H1 (cell line): Measurements from ENCODE around the gene PI4KB. TPM values are rescaled to one million over a fixed set of nuclear protein-coding genes. Genes with fewer than 3 reads are reported as not detected.

Experiments
- CTCF ChIA-PET: fragments of 300-600 bp; sonication (Branson Sonifier 250); formaldehyde crosslinking; loops from one replicate; lab custom pipeline; 2021; ENCODE audit not compliant: partially characterized antibody; lab: Charles Lee
- POLR2A ChIA-PET: fragments of 300-600 bp; sonication (Branson Sonifier 250); formaldehyde crosslinking; loops from one replicate; lab custom pipeline; 2021; ENCODE audit warnings: inconsistent platforms; ENCODE audit not compliant: partially characterized antibody; lab: Charles Lee
- DNase-seq, 2 experiments: peaks; one replicate each; pipeline versions ENCODE4 v3.0.0 to v3.0.0-alpha.2; 2010 to 2022; ENCODE audit warnings: low spot score in 2 of 2, low read depth in 1 of 2, mixed read lengths in 1 of 2
- FAIRE-seq: peaks from 2 replicates; lab custom pipeline; 2011; peaks lifted over from hg19 to GRCh38; lab: Jason Lieb, UNC
- H2AFZ ChIP-seq: 2 replicates; pipeline ENCODE4 v1.8.1; 2012; ENCODE audit warnings: low read length, inconsistent platforms
- H2AK5ac ChIP-seq: 2 replicates; pipeline ENCODE4 v1.6.1; 2013; ENCODE audit warnings: low read depth, low read length
- H2BK120ac ChIP-seq: replicated peaks from 2 replicates; pipeline ENCODE3; 2013; ENCODE audit warnings: low read depth, low read length, inconsistent platforms
- H2BK12ac ChIP-seq: 2 replicates; pipeline ENCODE4 v1.6.1; 2013; ENCODE audit warnings: low read depth, low read length
- H2BK15ac ChIP-seq: 2 replicates; pipeline ENCODE4 v1.6.1; 2013; ENCODE audit warnings: low read length
- H2BK20ac ChIP-seq: 2 replicates; pipeline ENCODE4 v1.6.1; 2013; ENCODE audit warnings: low read length
- H2BK5ac ChIP-seq: 2 replicates; pipeline ENCODE4 v1.6.1; 2013; ENCODE audit warnings: low read depth, low read length
- H3K14ac ChIP-seq: 2 replicates; pipeline ENCODE4 v1.6.1; 2013; ENCODE audit warnings: inconsistent platforms; ENCODE audit not compliant: insufficient read length
- H3K18ac ChIP-seq: 2 replicates; pipeline ENCODE4 v1.6.1; 2013; ENCODE audit warnings: low read length; ENCODE audit errors: extremely low read depth
- H3K23ac ChIP-seq: 2 replicates; pipeline ENCODE4 v1.6.1; 2013; ENCODE audit warnings: inconsistent platforms; ENCODE audit not compliant: insufficient read length
- H3K23me2 ChIP-seq: 2 replicates; pipeline ENCODE4 v1.6.1; 2013; ENCODE audit warnings: low read depth, low read length
- H3K27ac ChIP-seq: 2 replicates; pipeline ENCODE4 v1.6.1; 2011; ENCODE audit warnings: low read depth, low read length, inconsistent platforms
- H3K27me3 ChIP-seq, 4 experiments: replicated peaks in 1 of 4; 1 replicate in 1 of 4; 2 replicates in 3 of 4; pipeline versions ENCODE4 v1.6.1 to v1.8.1; 2011 to 2013; ENCODE audit warnings: low read length in 3 of 4, mild to moderate bottlenecking in 3 of 4, inconsistent platforms in 2 of 4, mixed read lengths in 2 of 4, moderate library complexity in 1 of 4; ENCODE audit not compliant: control insufficient read depth in 3 of 4, insufficient read depth in 3 of 4; ENCODE audit errors: extremely low read depth in 1 of 4
- H3K36me3 ChIP-seq, 4 experiments: 2 replicates each; pipeline versions ENCODE4 v1.6.1 to v1.8.1; 2011 to 2013; ENCODE audit warnings: mild to moderate bottlenecking in 4 of 4, low read length in 3 of 4, moderate library complexity in 2 of 4, control low read depth in 1 of 4, inconsistent platforms in 1 of 4; ENCODE audit not compliant: insufficient read depth in 4 of 4, control insufficient read depth in 2 of 4
- H3K4ac ChIP-seq: replicated peaks from 2 replicates; pipeline ENCODE3; 2013; ENCODE audit warnings: low read length, low read depth, mixed read lengths, inconsistent platforms; ENCODE audit not compliant: insufficient read length
- H3K4me1 ChIP-seq, 4 experiments: replicated peaks in 1 of 4; 1 replicate in 1 of 4; 2 replicates in 3 of 4; pipeline versions ENCODE4 v1.6.1 to v1.8.1; 2011 to 2013; ENCODE audit warnings: low read length in 3 of 4, inconsistent platforms in 2 of 4, mixed read lengths in 1 of 4; ENCODE audit not compliant: insufficient read depth in 4 of 4, control insufficient read depth in 3 of 4
- H3K4me2 ChIP-seq, 2 experiments: 2 replicates each; pipeline versions ENCODE4 v1.6.1 to v1.8.1; 2011 to 2013; ENCODE audit warnings: low read depth in 2 of 2, low read length in 2 of 2, control low read depth in 1 of 2, inconsistent platforms in 1 of 2, mild to moderate bottlenecking in 1 of 2; ENCODE audit not compliant: insufficient read depth in 1 of 2
- H3K4me3 ChIP-seq, 4 experiments: fragments of 200-600, 300-600 bp in 1 of 4; sonication (generic), shearing (Covaris generic), sonication (Bioruptor Twin) in 1 of 4; 2 replicates each; pipeline versions ENCODE4 v1.5.1 to v1.8.1; 2011 to 2016; ENCODE audit warnings: low read length in 4 of 4, low read depth in 3 of 4, control low read depth in 2 of 4, inconsistent platforms in 2 of 4, mild to moderate bottlenecking in 2 of 4, mixed read lengths in 1 of 4, moderate library complexity in 1 of 4; ENCODE audit not compliant: insufficient read depth in 2 of 4; ENCODE audit errors: extremely low read depth in 1 of 4
- H3K56ac ChIP-seq: replicated peaks from 2 replicates; pipeline ENCODE3; 2013; ENCODE audit warnings: low read depth, mild to moderate bottlenecking, mixed read lengths, low read length, inconsistent platforms; ENCODE audit not compliant: insufficient read length
- H3K79me1 ChIP-seq: 2 replicates; pipeline ENCODE4 v1.6.1; 2013; ENCODE audit warnings: low read depth, low read length, control low read depth
- H3K79me2 ChIP-seq, 2 experiments: 2 replicates each; pipeline versions ENCODE4 v1.6.1 to v1.8.1; 2012 to 2013; ENCODE audit warnings: low read length in 2 of 2, mild to moderate bottlenecking in 2 of 2, inconsistent platforms in 1 of 2; ENCODE audit not compliant: insufficient read depth in 2 of 2, control insufficient read depth in 1 of 2
- H3K9ac ChIP-seq, 4 experiments: replicated peaks in 1 of 4; 1 replicate in 1 of 4; 2 replicates in 3 of 4; pipeline versions ENCODE4 v1.6.1 to v1.8.1; 2011 to 2013; ENCODE audit warnings: low read depth in 3 of 4, low read length in 3 of 4, control low read depth in 2 of 4, mild to moderate bottlenecking in 2 of 4, moderate library complexity in 2 of 4, inconsistent platforms in 1 of 4; ENCODE audit errors: extremely low read depth in 1 of 4
- H3K9me3 ChIP-seq, 2 experiments: 2 replicates each; pipeline versions ENCODE4 v1.6.1 to v1.8.1; 2012 to 2013; ENCODE audit warnings: mild to moderate bottlenecking in 2 of 2, moderate library complexity in 2 of 2, control low read depth in 1 of 2, inconsistent platforms in 1 of 2, low read depth in 1 of 2, low read length in 1 of 2, mixed read lengths in 1 of 2; ENCODE audit not compliant: insufficient read depth in 2 of 2
- H4K20me1 ChIP-seq, 2 experiments: replicated peaks in 1 of 2; 2 replicates each; pipeline versions ENCODE3 to v1.8.1; 2011 to 2013; ENCODE audit warnings: inconsistent platforms in 2 of 2, low read length in 2 of 2, mild to moderate bottlenecking in 1 of 2; ENCODE audit not compliant: insufficient read depth in 2 of 2, control insufficient read depth in 1 of 2
- H4K5ac ChIP-seq: 2 replicates; pipeline ENCODE4 v1.6.1; 2013; ENCODE audit warnings: low read length, low read depth, mixed read lengths, inconsistent platforms; ENCODE audit not compliant: insufficient read length
- H4K8ac ChIP-seq: 2 replicates; pipeline ENCODE4 v1.8.0; 2013; ENCODE audit warnings: mild to moderate bottlenecking, moderate library complexity, low read length, inconsistent platforms; ENCODE audit not compliant: insufficient read depth; ENCODE audit errors: extremely low read depth
- H4K91ac ChIP-seq: replicated peaks from 2 replicates; pipeline ENCODE3; 2013; ENCODE audit warnings: low read length, mixed read lengths, inconsistent platforms; ENCODE audit not compliant: insufficient read length
- BCL11A ChIP-seq, 2 experiments: IDR thresholded peaks; one replicate each; pipeline ENCODE4 v1.6.1; 2011; ENCODE audit warnings: low read depth in 2 of 2, low read length in 2 of 2, mild to moderate bottlenecking in 2 of 2
- POLR2A ChIP-seq, 2 experiments: IDR thresholded peaks; 1 replicate in 1 of 2; 2 replicates in 1 of 2; pipeline ENCODE4 v1.6.1; 2011; ENCODE audit warnings: low read depth in 2 of 2, low read length in 2 of 2, mild to moderate bottlenecking in 2 of 2; ENCODE audit errors: control extremely low read depth in 1 of 2
- WGBS, 2 experiments: shearing (Covaris generic) in 1 of 2; methylation state at CpG; one replicate each; pipeline versions ENCODE4 v1.1.6 to v1.1.7; 2013 to 2015; ENCODE audit warnings: low lambda C conversion rate in 2 of 2, mixed read lengths in 2 of 2, inconsistent platforms in 1 of 2, low coverage in 1 of 2, missing lambda C conversion rate in 1 of 2; ENCODE audit not compliant: insufficient replicate concordance in 2 of 2, insufficient coverage in 1 of 2, insufficient read length in 1 of 2; ENCODE audit errors: extremely low coverage in 1 of 2, missing lambda C conversion rate in 1 of 2; 5-methylcytosine and 5-hydroxymethylcytosine counted together
- polyA plus RNA-seq, 7 experiments: library from polyadenylated mRNA; depleted of rRNA in 3 of 7; stranded (reverse) in 5 of 7; unstranded in 2 of 7; fragments of >200 nt in 5 of 7; fragments of 200-250 nt in 2 of 7; gene quantifications; 1 replicate in 5 of 7; 2 replicates in 1 of 7; 4 replicates in 1 of 7; pipeline versions ENCODE4 v1.2.1 to v1.2.3, GENCODE V29; 2011 to 2013; ENCODE audit warnings: missing spikeins in 2 of 7, mixed read lengths in 2 of 7
- total RNA-seq: library from RNA; stranded (reverse); fragmentation: NEBNext Ultra II Directional; extraction: Animal tissue kit (Norgen Biotek cat#: 25700); gene quantifications from 2 replicates; pipeline ENCODE4 v1.2.1, GENCODE V29; 2021

PI4KB gene
- total and polyA plus RNA-seq, 2 of the 8 experiments (the other 6 are each of a cell fraction or from before 2014, with no cell fraction given): 30.1 to 37.1 TPM

DNA sequence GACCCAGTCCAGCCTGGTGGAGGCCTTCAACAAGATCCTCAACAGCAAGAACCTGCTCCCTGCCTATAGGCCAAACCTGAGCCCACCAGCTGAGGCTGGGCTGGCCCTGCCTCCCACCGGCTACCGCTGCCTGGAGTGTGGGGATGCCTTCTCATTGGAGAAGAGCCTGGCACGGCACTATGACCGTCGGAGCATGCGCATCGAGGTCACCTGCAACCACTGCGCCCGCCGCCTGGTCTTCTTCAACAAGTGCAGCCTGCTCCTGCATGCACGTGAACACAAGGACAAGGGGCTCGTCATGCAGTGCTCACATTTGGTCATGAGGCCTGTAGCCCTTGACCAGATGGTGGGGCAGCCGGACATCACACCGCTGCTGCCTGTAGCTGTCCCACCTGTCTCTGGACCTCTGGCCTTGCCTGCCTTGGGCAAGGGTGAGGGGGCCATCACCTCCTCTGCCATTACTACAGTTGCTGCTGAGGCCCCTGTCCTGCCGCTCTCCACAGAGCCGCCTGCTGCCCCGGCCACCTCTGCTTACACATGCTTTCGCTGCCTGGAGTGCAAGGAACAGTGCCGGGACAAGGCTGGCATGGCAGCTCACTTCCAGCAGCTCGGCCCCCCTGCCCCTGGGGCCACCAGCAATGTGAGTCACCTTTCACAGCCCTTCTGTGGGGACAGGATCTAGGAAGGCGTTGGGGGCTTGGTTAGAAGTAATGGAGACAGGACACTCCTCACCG, 39.3 kb downstream of the PI4KB start:
- no peak overlapping the region; the same call in 1 of the 2 replicates for H2BK5ac ChIP-seq
- H2BK12ac ChIP-seq: no peak overlapping the region
- H4K20me1 ChIP-seq: peaks cover 7 to 32% of the 10 kb centered on the region in 2 experiments
- DNase-seq (no peak), FAIRE-seq (no peak)
- H2BK15ac ChIP-seq: no peak overlapping the region
- no peak overlapping the region for H3K27ac ChIP-seq
- no peak overlapping the region for H3K18ac ChIP-seq
- H4K8ac ChIP-seq: no peak overlapping the region
- POLR2A ChIA-PET: interaction anchor here (1.0 to 11.6 kb wide), 8 partner anchors 7 to 51 kb away, joined by 3 to 213 read pairs (median 4); no protein-coding TSS in a partner anchor
- H3K36me3 ChIP-seq: peaks cover 26 to 76% (median 44%) of the 10 kb centered on the region in 4 experiments
- no peak overlapping the region for H4K91ac ChIP-seq
- no peak overlapping the region for H3K4me3 ChIP-seq
- no peak overlapping the region for H3K23ac ChIP-seq
- TF ChIP-seq POLR2A (IDR thresholded peaks at IDR 0.05; ENCODE audit: control extremely low read depth in 1 of 2, low read depth in 2 of 2, low read length in 2 of 2) (peak in 1 of 2 experiments; percentile 22; a peak in 2 of 3 replicates), BCL11A (IDR thresholded peaks at IDR 0.05; ENCODE audit: low read depth in 2 of 2, low read length in 2 of 2) (no peak)
- H2BK120ac ChIP-seq: no peak overlapping the region
- peaks cover 17% of the 10 kb centered on the region; the same call in 1 of the 2 replicates for H3K79me1 ChIP-seq
- no peak overlapping the region for H4K5ac ChIP-seq
- H3K4ac ChIP-seq: no peak overlapping the region
- H3K56ac ChIP-seq: no peak overlapping the region
- CTCF ChIA-PET: no interaction called here
- H3K4me1 ChIP-seq: peaks cover 5 to 12% (median 8%) of the 10 kb centered on the region in 4 experiments; a peak in 6 of 7 replicates
- peaks cover 0 to 32% of the 10 kb centered on the region in 2 experiments; a peak in 2 of 4 replicates for H3K79me2 ChIP-seq
- no peak overlapping the region for H2AFZ ChIP-seq
- no peaks in the 10 kb centered on the region for H3K27me3 ChIP-seq
- no peak overlapping the region for H2BK20ac ChIP-seq
- H3K9me3 ChIP-seq: no peaks in the 10 kb centered on the region
- H3K23me2 ChIP-seq: peaks cover 4% of the 10 kb centered on the region; the same call in 1 of the 2 replicates
- H3K9ac ChIP-seq: no peak overlapping the region
- no peak overlapping the region for H3K14ac ChIP-seq
- H2AK5ac ChIP-seq: no peak overlapping the region
- WGBS, 2 experiments: 96% methylated on average over 22 of the region's 22 CpGs; no CpG with 5 or more reads in 1 of the 2 experiments
- no peak overlapping the region for H3K4me2 ChIP-seq
